Tibial artery (tissue), 4 donors: Measurements from ENCODE around the gene CHD6.

Experiments
- DNase-seq, 2 donors: peaks; one replicate each; pipeline ENCODE4 v3.0.0-alpha.2; 2019
- H3K27ac ChIP-seq, 2 donors: fragments of 200-600 bp; sonication (generic) in 1 of 2; 1 replicate in 1 of 2; 2 replicates in 1 of 2; pipeline ENCODE4 v1.5.1; 2018 to 2019; ENCODE audit warnings: mild to moderate bottlenecking in 1 of 2
- H3K27me3 ChIP-seq, 2 donors: fragments of 200-600 bp; sonication (generic) in 1 of 2; one replicate each; pipeline versions ENCODE4 v1.5.1 to v1.6.0; 2016 to 2019
- H3K36me3 ChIP-seq, 3 donors: fragments of 200-600 bp; sonication (generic) in 2 of 3; one replicate each; pipeline ENCODE4 v1.5.1; 2016 to 2019; ENCODE audit warnings: mild to moderate bottlenecking in 2 of 3
- H3K4me1 ChIP-seq, 4 donors: fragments of 200-600 bp; sonication (generic) in 2 of 4; 1 replicate in 3 of 4; 2 replicates in 1 of 4; pipeline ENCODE4 v1.5.1; 2016 to 2019
- H3K4me3 ChIP-seq, 2 donors: fragments of 200-600 bp; sonication (generic) in 1 of 2; 1 replicate in 1 of 2; 2 replicates in 1 of 2; pipeline ENCODE4 v1.5.1; 2018 to 2019; ENCODE audit warnings: mild to moderate bottlenecking in 2 of 2
- H3K9me3 ChIP-seq, 3 donors: fragments of 200-600 bp; sonication (generic) in 1 of 3; one replicate each; pipeline ENCODE4 v1.5.1; 2016 to 2019
- intact Hi-C: fragments of 100-400 bp; cut with DNase I; formaldehyde crosslinking; loops from one replicate; pipeline ENCODE4 v1.15.0; 2023; ENCODE audit warnings: low total_unique reads
- TF ChIP-seq, protein P1 (sequence below), 2 experiments: fragments of 200-600 bp in 1 of 2; fragments of 450-650 bp in 1 of 2; IDR thresholded peaks; one replicate each; pipeline ENCODE4 v1.5.1; 2017 to 2019; ENCODE audit warnings: antibody characterized with exemption in 2 of 2, mild to moderate bottlenecking in 1 of 2, moderate library complexity in 1 of 2

The CHD6 gene

DNA sequence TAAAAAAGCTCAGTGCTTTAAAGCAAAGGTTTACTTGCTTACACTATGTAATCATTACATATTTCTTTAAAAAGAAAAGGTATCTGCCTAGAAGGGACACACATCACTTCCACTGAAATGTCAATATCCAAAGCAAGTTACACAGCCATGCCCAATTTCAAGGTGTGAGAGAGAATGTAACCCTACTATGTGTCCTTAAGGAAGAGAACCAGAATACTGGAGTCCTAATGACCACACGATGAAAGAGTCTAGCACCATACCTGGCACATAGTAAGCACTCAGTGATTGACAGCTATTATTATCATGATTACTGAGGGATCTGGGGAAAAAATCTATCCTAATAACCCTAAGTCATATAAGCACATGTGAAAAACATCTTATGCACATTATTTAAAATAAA lies 10.4 kb downstream of the CHD6 start:
- Histone ChIP-seq H3K9me3 (no peaks in the 10 kb centered on the region), H3K27me3 (no peaks in the 10 kb centered on the region), H3K36me3 (no peaks in the 10 kb centered on the region), H3K27ac (no peak overlapping the region), H3K4me1 (peaks cover 0 to 62% (median 13%) of the 10 kb centered on the region in 4 donors), H3K4me3 (no peak overlapping the region)
- DNase-seq = no peak
- TF ChIP-seq, protein P1, sequence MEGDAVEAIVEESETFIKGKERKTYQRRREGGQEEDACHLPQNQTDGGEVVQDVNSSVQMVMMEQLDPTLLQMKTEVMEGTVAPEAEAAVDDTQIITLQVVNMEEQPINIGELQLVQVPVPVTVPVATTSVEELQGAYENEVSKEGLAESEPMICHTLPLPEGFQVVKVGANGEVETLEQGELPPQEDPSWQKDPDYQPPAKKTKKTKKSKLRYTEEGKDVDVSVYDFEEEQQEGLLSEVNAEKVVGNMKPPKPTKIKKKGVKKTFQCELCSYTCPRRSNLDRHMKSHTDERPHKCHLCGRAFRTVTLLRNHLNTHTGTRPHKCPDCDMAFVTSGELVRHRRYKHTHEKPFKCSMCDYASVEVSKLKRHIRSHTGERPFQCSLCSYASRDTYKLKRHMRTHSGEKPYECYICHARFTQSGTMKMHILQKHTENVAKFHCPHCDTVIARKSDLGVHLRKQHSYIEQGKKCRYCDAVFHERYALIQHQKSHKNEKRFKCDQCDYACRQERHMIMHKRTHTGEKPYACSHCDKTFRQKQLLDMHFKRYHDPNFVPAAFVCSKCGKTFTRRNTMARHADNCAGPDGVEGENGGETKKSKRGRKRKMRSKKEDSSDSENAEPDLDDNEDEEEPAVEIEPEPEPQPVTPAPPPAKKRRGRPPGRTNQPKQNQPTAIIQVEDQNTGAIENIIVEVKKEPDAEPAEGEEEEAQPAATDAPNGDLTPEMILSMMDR (IDR thresholded peaks at IDR 0.05) = no peak
- intact Hi-C loops = no loop called here

- Histone ChIP-seq H3K27ac (no peak overlapping the region), H3K36me3 (peaks cover 0 to 7% (median 0%) of the 10 kb centered on the region in 3 donors), H3K4me3 (no peak overlapping the region), H3K9me3 (peaks cover 0 to 21% (median 7%) of the 10 kb centered on the region in 3 donors), H3K27me3 (no peaks in the 10 kb centered on the region), H3K4me1 (peaks cover 0 to 54% (median 8%) of the 10 kb centered on the region in 4 donors)
- no peak for DNase-seq
- intact Hi-C loops = no loop called here
- TF ChIP-seq, protein P1 (IDR thresholded peaks at IDR 0.05) = no peak
Observed at GRCh38 chr20:41604002-41604401, 14.2 kb downstream of the CHD6 start.

DNA sequence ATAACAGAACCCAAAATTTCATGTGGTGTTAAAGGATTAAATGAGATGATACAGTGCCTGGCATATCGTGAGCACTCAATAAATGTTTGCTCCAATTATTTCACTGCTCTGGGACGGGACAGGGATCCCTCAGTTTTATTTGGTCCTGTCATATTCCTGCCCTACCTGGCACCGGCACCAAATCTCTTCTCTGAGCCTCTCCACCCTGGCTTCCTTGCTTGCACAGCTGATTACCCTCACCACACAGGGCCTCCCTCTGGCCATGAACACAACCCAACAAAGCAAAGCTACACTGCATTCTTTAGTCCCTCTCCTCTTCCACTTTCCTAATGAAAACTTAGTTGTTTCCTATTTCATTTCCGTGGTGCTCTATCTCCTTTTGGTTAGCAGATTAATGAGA lies 16.4 kb downstream of the CHD6 start:
- no peak overlapping the region for H3K27ac ChIP-seq
- intact Hi-C loops = no loop called here

DNA sequence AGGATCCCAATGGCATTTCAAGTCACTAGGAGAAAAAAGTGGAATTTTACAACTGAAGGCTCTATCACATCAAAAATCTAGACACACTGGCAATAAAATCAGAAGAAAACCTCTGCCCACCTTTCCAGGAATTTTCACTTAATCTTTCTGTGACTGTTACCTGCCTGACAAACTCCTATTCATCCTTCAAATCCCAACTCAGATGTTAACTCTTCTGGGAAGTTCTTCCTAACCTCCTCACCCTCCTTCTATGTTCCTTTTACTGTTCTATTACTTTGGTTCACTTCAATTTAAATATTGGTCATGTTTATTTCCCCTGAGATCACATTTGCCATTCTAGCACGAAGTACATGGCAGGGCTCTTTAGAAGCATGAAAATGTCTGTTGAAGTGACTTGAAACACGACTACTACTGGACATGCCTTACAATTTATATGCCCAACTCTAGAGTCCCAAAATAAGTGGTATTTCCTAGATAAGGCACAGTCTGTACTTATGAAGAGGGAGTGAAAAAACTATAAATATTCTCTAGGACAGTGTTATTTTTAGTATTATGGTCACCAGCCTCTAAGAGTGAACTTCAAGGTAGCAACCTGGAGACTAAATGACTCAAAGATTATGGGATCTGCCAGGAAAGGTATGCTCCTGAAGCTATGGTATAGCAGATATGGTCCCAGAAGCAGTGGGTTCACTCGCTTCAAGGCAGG lies 17.1 kb downstream of the CHD6 start:
- H3K36me3 ChIP-seq = peaks cover 0 to 7% (median 0%) of the 10 kb centered on the region in 3 donors
- H3K27ac ChIP-seq = no peak overlapping the region
- intact Hi-C loops = no loop called here
- H3K9me3 ChIP-seq = peaks cover 0 to 21% (median 7%) of the 10 kb centered on the region in 3 donors
- DNase-seq = no peak
- peaks cover 0 to 42% (median 3%) of the 10 kb centered on the region in 4 donors for H3K4me1 ChIP-seq
- no peak overlapping the region for H3K4me3 ChIP-seq
- TF ChIP-seq, protein P1 (IDR thresholded peaks at IDR 0.05) = no peak
- no peaks in the 10 kb centered on the region for H3K27me3 ChIP-seq

More for the DNA sequence above, 16.4 kb downstream of the CHD6 start:
- DNase-seq = no peak
- Histone ChIP-seq H3K4me1 (peaks cover 0 to 42% (median 3%) of the 10 kb centered on the region in 4 donors), H3K36me3 (peaks cover 0 to 7% (median 0%) of the 10 kb centered on the region in 3 donors), H3K9me3 (peaks cover 0 to 21% (median 7%) of the 10 kb centered on the region in 3 donors), H3K27me3 (no peaks in the 10 kb centered on the region), H3K4me3 (no peak overlapping the region)
- TF ChIP-seq, protein P1 (IDR thresholded peaks at IDR 0.05) = no peak

- TF ChIP-seq, protein P1 (IDR thresholded peaks at IDR 0.05) = no peak
- peaks cover 0 to 21% (median 7%) of the 10 kb centered on the region in 3 donors for H3K9me3 ChIP-seq
- no peak overlapping the region for H3K4me3 ChIP-seq
- no peaks in the 10 kb centered on the region for H3K27me3 ChIP-seq
- peaks cover 0 to 40% (median 3%) of the 10 kb centered on the region in 4 donors for H3K4me1 ChIP-seq
- intact Hi-C loops = no loop called here
- H3K36me3 ChIP-seq = peaks cover 0 to 13% (median 0%) of the 10 kb centered on the region in 3 donors
- no peak for DNase-seq
- no peak overlapping the region for H3K27ac ChIP-seq
Observed at GRCh38 chr20:41599699-41600104, 18.5 kb downstream of the CHD6 start.
